HG03354 (cell line): ENCODE results near the gene STX12.
"Not testable (repeated sequence)": the region's sequence is repeated elsewhere in the genome, so short reads cannot be mapped to it uniquely, and the experiment has no call there.

Source experiments
- ATAC-seq: cut with Tn5 transposase; IDR thresholded peaks from one replicate; pipeline ENCODE4 v1.9.1; 2021; ENCODE audit warnings: mild to moderate bottlenecking; ENCODE audit not compliant: unreplicated experiment, poor library complexity, severe bottlenecking

STX12 gene

GRCh38 chr1:27821761-27822315 lies 48.8 kb downstream of the STX12 start:
- no peak for ATAC-seq

GRCh38 chr1:27823784-27824183 lies 50.8 kb downstream of the STX12 start:
- no peak for ATAC-seq

GRCh38 chr1:27824411-27824810 lies 51.4 kb downstream of the STX12 start:
- ATAC-seq, result no peak

GRCh38 chr1:27829339-27829960 lies 56.4 kb downstream of the STX12 start:
- not testable (repeated sequence) for ATAC-seq

GRCh38 chr1:27830621-27831440 lies 57.8 kb downstream of the STX12 start, which contains the start of gene PPP1R8:
TSS of gene PPP1R8 (plus strand) at chr1:27830782. CDS start at chr1:27830836, 54 bp downstream.
- peak; percentile 94 for ATAC-seq

- no peak for ATAC-seq
These were observed 58.8 kb downstream of the STX12 start for GRCh38 chr1:27831568-27832410.

- ATAC-seq, result no peak
These were observed 59.7 kb downstream of the STX12 start for GRCh38 chr1:27832762-27833161.

- no peak for ATAC-seq
These were observed 60.5 kb downstream of the STX12 start for GRCh38 chr1:27833470-27833869.

GRCh38 chr1:27835046-27835445 lies 62.0 kb downstream of the STX12 start:
- ATAC-seq, result no peak

GRCh38 chr1:27835501-27835900 lies 62.5 kb downstream of the STX12 start:
- no peak for ATAC-seq

GRCh38 chr1:27849951-27850350 lies 76.9 kb downstream of the STX12 start:
- no peak for ATAC-seq

- ATAC-seq, result no peak
These were observed 82.1 kb downstream of the STX12 start for GRCh38 chr1:27855085-27855484.

GRCh38 chr1:27856561-27857343 lies 83.7 kb downstream of the STX12 start:
- ATAC-seq, result no peak

GRCh38 chr1:27857552-27857951 lies 84.5 kb downstream of the STX12 start:
- ATAC-seq, result not testable (repeated sequence)

- ATAC-seq, result peak; percentile 60
These were observed 85.3 kb downstream of the STX12 start for GRCh38 chr1:27858072-27858948.

- ATAC-seq, result no peak
These were observed 86.0 kb downstream of the STX12 start for GRCh38 chr1:27858949-27859576.

GRCh38 chr1:27861436-27861835 lies 88.4 kb downstream of the STX12 start:
- no peak for ATAC-seq

- ATAC-seq, result no peak
These were observed 89.0 kb downstream of the STX12 start for GRCh38 chr1:27862004-27862403.
